Limb (tissue), 2 donors: Measurements from ENCODE around the gene BIN1.

Experiments used
- DNase-seq, 2 donors: peaks; one replicate each; pipeline ENCODE4 v3.0.0-alpha.2; 2016; ENCODE audit errors: extremely low spot score in 2 of 2

The BIN1 gene

GRCh38 chr2:127076290-127076689, 30.7 kb downstream of the BIN1 start:
- no peak for DNase-seq

- DNase-seq, result no peak
Measured at GRCh38 chr2:127075821-127076220, 31.1 kb downstream of the BIN1 start.

DNA sequence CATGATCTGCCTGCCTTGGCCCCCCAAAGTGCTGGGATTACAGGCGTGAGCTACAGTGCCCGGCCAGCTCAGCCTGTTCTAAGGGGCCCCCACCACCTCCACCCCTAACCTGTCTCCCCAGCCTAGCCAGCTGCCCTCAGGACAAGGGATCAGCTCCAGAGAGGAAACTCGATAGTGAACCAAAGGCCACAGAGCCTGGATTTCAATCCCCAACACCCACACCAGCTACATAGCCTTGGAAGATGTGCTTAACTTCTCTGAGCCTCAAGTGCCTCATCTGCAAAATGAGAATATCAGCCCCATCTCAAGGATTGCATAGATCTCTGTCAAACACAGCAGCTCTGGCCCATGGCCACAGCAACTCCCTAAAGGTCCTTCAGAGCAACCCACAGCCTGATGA, 32.0 kb downstream of the BIN1 start:
- DNase-seq, result no peak

GRCh38 chr2:127074358-127074757, 32.6 kb downstream of the BIN1 start:
- DNase-seq, result no peak

- no peak for DNase-seq
Measured at GRCh38 chr2:127072970-127073369, 34.0 kb downstream of the BIN1 start.

DNA sequence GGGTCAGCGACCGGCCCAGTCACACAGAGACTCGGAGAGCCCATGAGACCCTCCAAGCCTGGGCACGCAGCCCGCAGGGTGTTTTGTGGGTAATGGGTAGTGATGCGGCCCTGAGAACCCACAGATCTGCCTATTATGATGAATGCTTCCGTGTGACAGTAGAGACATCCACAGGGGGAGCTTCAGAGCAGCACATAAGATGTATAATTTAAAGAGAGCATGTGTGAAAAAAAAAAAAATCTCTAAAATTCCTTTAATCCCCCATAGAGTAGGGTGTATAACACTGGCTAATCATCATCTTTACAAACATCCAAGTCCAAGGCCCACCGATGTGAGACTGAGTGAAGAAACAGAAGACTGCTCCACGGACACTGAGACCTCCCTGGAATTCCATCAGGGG, 34.6 kb downstream of the BIN1 start:
- no peak for DNase-seq

DNA sequence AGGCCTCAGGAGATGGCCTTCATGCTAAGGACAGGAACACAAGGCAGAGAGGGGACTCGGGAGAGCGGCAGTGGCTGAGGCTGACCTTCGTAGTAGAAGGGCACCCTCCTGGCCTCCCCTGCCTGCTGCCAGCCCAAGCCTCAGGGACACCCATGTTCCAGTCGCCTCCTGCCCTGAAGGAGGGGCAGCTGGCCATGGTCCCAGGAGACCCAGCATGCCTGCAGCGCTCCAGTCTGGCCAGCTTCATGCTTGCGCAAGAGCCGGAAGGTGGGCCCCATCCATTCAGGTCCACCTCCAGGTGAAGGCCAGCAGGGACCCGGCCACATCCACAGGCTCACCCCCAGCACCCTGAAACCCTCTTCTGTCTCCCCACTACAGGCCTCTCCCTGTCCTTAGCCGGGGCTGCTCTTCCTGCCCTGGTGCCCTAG, 35.0 kb downstream of the BIN1 start:
- DNase-seq, result no peak

GRCh38 chr2:127070221-127070620, 36.7 kb downstream of the BIN1 start:
- no peak for DNase-seq

DNA sequence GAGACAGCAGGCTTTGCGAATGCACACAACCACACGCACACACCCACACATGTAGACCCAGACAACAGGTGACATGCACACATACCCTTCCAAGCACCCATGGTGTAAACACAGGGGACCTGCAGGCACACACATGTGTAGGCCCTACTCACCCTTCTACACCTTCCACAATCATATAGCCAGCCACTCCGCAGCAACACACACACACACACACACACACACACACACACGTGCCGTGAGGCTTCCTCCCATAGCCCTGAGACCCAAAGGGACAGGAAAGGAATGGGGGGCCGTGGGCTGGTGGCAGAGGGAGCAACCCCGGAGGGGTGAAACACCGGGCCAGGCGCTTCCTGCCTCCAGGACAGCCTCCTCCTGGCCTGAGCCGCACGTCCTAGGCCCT, 37.4 kb downstream of the BIN1 start:
- no peak for DNase-seq

DNA sequence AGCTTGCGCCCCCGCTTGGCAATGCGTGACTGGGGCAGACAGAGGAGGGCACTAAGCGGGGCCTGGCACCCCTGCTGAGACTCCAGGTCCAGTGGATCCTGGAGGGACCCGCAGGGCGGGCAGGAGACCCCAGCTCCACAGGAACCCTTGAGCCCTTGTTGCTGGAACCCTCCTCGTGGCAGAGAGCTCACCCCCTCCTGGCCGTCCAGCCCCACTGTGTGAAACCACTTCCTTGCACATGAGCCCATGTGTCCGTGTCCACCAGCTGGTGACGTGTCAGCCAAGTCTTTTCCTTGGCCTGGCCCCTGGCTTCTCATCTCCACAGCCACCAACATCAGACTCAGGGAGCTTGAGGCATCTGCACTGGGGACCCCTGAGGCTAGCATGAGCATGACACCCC, 38.0 kb downstream of the BIN1 start:
- no peak for DNase-seq

DNA sequence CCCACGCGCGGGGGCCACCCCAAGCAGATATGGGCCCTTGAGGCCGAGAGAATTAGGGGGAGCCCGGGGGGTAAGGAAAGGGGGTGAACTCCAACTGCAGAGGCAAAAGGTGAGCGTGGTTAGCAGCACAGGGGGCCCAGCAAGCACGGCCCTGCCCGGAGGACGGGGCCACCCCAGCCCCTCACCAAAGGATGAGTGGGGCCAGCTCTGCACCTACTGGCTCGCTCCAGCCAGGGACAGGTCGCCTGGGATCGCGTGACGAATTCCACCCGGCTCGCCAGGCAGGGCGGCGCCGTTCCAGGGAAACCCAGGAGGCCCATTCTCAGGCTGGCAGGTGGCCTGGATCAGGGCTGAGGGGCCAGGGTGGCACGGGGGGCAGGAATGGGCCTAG, 38.6 kb downstream of the BIN1 start:
- DNase-seq, result no peak

DNA sequence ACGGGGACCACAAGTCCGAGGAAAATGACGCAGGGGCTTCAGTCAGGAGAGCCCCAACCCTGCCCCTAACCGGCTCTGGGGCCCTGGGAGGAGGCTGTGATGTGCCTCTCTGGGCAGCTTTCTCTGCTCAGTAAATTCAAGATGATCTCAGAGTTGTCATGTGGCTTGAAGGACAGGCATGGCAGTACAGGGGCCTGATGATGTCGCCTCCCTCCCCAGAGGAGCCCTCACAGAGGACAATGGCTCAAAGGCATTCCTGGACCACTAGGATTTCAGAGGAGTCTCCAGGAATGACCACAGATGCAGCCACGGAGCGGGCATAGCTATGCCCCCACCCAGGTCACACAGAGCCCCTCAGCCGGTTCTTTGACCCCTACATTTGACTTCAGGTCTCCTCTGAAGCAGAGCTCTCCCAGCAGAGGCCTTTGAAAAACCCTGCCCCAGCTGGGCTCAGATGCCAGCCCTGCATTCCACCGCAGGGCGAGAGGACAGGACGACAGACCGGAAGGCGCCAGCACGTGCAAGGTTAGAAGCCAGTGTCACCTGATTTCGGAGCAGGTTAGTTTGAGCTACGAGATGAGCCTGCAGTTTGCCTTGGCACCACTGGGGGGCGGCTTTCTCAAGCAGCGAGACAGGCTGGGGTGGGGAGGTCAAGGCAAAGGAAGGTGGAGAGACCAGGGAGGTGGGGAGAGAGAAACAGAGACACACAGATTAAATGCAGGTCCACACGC, 39.2 kb downstream of the BIN1 start:
- DNase-seq, result peak in 1 of 2 donors; percentile 69

DNA sequence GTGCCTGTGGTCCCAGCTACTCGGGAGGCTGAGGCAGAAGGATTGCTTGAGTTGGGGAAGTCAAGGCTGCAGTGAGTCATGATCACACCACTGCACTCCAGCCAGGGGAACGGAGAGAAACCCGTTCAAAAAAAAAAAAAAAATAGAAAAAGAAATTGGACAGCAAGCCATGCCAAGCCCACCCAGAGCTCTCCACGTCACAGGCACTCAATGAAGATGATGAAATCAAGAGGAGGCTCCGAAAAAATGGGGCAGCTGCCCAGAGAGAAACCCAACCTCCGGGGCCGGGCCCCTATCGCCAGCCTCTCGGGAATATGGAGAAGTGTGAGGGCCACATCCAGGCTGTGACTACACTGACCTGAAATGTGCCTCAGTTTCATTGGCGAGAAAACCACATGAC, 40.0 kb downstream of the BIN1 start:
- no peak for DNase-seq

DNA sequence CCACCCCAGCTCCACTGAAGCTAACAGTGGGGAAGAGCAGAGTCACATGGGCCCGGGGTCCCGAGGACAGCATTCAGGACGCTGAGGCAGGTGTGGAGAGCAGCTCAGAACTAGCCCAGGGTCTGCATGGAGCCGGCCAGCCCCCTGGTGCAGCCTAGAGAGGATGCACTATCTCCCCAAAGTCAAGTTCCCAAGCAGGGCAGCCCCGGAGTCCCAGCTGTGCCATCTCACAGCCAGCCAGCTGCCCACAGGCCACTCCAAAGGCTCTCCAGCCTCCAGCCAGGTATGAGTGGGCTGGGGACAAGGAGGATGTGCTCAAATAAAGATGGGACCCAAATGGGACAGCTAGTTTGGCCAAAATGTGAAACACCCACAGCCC, 41.0 kb downstream of the BIN1 start:
- DNase-seq, result no peak

DNA sequence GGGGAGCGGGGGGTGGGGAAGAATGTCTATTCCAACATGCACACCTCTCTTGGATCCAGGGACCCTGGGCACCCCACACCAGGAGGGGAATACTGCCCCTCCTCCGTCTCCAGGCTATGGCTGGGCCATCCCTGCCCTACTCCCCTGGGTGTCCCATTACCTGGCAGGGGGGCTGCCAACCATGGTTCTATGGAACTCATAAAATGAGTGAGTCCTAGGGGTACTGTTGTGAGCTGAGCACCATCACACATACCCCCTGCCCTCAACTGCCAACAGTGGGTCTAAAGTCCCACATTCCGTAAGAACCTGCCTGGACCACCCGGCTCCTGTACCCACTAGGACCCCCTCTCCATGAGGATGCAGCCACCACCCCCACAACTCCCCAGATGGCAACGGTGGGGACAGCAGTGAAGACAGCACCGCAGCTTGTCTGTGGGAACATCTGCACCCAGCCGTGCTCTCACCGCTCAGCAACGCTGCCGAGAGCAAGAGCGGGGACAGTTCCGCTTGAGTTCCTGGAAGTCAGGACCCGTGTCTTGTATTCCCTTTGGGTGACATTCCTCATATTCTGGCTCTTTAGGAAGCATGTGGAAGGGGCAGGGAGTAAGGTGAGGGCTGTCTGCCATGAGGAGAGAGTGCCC, 41.5 kb downstream of the BIN1 start:
- no peak for DNase-seq

DNA sequence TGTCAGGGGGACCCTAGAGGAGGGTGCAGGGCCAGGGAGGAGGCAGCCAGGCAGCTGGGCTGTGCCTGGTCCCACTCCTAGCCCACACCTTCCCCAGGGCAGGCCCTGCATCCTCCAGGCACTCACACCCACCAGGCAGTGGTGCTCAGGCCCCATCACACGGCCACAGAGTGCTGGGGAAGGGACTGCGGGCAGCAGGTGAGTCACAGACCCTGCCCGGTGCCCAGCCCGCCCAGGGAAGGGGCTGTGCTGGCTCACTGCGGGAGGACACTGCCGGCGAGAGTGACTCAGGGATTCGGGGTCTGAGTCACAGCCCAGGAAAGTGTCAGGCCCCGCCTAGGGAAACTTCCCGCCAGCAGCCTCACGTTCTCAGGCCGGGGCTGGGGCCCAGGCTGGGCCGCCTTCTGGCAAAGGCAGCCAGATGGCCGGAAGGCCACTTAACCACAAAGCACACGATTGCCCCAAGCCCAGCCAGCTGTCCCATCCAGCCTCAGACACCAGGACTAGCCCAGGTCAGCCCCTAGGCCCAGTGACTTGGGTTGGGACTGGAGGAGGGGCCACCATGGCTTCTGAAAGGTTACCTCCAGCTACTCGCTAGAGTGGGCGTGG, 42.2 kb downstream of the BIN1 start:
- peak; percentile 75 to 78 for DNase-seq

DNA sequence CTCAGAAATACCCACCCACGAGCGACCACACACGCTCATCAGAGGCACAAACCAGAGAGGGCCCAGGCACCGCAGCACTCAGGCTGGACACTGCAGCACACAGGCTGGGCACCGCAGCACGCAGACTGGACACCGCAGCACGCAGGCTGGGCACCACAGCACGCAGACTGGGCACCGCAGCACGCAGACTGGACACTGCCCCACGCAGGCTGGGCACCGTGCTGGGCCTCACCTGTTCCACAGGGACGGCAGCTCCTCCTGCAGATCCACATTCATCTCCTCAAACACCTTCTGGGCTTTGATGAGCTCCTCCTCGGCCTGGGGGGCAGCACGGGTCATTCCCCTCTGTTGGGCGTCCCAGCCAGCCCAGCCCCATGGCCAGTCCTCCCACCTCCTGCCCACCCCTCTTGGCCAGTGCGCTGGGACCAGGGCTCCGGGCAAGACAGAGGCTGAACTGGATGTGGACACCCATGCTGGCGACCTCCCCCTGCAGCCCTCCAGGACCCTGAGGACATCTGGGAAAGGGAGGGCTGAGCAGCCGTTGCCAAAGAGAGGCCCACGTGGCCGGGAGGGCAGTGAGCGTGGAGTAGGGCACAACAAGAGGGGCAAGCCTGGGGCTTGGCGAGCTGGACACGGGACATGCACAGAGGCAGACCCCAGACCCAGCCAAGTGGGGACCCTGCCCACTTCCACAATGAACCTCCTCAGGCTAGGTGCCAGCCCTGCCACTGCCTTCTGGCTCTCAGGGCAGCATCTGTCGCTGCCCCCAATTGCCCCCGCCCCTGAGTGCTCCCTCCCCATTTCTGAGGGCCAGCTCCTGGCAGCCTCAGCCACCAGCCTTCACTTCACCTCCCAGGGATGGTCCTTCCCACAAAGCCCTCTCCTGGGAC, 43.0 kb downstream of the BIN1 start:
- no peak for DNase-seq

DNA sequence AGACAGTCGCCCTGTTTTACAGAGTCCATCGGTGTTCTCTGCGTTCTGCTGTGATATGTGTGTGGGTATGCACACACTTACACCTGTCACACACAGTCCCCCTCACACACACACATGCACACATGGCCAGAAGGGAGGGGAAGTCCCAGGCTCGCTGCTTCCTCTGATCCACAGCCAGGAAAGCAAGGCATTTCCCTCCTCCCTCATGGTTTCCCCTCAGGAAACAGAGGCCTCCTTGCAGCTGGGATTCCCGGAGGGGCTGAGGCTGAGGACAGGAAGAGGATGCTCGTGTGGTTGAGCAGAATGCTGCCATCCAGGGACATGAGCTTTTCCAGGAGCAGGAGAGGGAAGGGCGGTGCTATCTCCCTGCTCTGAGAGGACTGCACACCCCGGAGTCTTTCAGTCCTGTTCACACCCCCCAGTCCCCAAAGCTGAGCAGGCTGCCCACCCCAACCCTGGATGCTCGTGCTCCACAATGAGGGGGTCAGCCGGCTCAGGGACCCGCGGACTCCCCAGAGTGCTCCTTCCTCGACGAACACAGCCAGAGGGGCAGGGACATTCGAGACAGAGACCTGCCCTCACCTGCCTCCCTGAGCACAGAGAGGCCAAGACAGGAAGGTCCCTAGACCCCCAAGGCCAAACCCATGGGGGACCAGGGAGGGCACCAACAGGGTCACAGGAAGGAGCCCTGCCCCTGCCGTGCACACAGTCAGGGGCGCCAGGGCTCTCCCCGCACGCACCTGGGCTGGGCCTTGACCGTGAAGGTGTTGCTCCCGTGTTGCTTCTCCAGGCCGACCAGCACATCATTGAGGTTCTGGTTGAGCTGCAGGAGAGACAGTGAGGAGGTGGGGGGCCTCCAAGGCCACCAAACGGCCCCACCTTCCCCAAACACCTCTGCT, 45.3 kb downstream of the BIN1 start:
- DNase-seq, result peak in 1 of 2 donors; percentile 57

GRCh38 chr2:127060264-127060945, 46.5 kb downstream of the BIN1 start:
- no peak for DNase-seq

GRCh38 chr2:127059559-127059958, 47.4 kb downstream of the BIN1 start:
- no peak for DNase-seq

GRCh38 chr2:127058954-127059252, 48.1 kb downstream of the BIN1 start:
- DNase-seq, result no peak
